ENCODE data around the gene ADAM12. TPM values are rescaled to one million over a fixed set of nuclear protein-coding genes. Genes with fewer than 3 reads are reported as not detected.

The ADAM12 gene
- polyA plus RNA-seq, 3 donors, result 0.05 TPM; not detected in 2

- Histone ChIP-seq H2AFZ (ENCODE audit: insufficient read depth, low read depth, low read length, poor library complexity, severe bottlenecking) (no peak overlapping the region), H3K27me3 (ENCODE audit: control insufficient read depth in 2 of 2, insufficient read depth in 2 of 2, low read length in 2 of 2) (no peaks in the 10 kb centered on the region), H3K4me3 (replicated peaks in 1 of 3; ENCODE audit: low read depth in 2 of 3, low read length in 3 of 3) (no peak overlapping the region), H3K4me1 (ENCODE audit: control insufficient read depth in 1 of 2, insufficient read depth in 2 of 2, low read length in 2 of 2) (no peaks in the 10 kb centered on the region), H3K9me3 (replicated peaks in 1 of 2; ENCODE audit: control insufficient read depth in 1 of 2, insufficient read depth in 1 of 2, low read length in 2 of 2) (peaks cover 12 to 14% of the 10 kb centered on the region in 2 donors), H3K27ac (ENCODE audit: low read depth in 1 of 2, low read length in 2 of 2) (no peak overlapping the region), H3K36me3 (replicated peaks in 1 of 2; ENCODE audit: control insufficient read depth in 1 of 2, insufficient read depth in 2 of 2, low read length in 2 of 2) (no peaks in the 10 kb centered on the region), H4K20me1 (ENCODE audit: insufficient read depth, low read length) (no peaks in the 10 kb centered on the region), H3K9ac (ENCODE audit: insufficient read depth, low read length, poor library complexity, severe bottlenecking) (no peak overlapping the region), H3K4me2 (replicated peaks; ENCODE audit: extremely low read depth, low read length, poor library complexity, severe bottlenecking) (no peak overlapping the region), H3K79me2 (ENCODE audit: insufficient read depth, low read length) (no peaks in the 10 kb centered on the region)
- no peak for DNase-seq
- Mint-ChIP-seq H3K9me3 (peaks cover 4 to 19% (median 10%) of the 10 kb centered on the region in 7 donors), H3K27me3 (ENCODE audit: low read depth in 3 of 3) (peaks cover 0 to 12% (median 2%) of the 10 kb centered on the region in 3 donors), H3K36me3 (no peaks in the 10 kb centered on the region), H3K4me3 (no peak overlapping the region), H3K27ac (no peak overlapping the region), H3K4me1 (no peaks in the 10 kb centered on the region)
- intact Hi-C loops (cut with micrococcal nuclease), result no loop called here
- TF ChIP-seq CTCF (IDR thresholded peaks at IDR 0.05), result no peak
- WGBS (ENCODE audit: insufficient coverage), result 86% methylated on average over 4 of the region's 6 CpGs
Observed at GRCh38 chr10:126423732-126424491, 35.6 kb upstream of the ADAM12 start.

- no CpG with 5 or more reads among the region's 1 CpG for WGBS (ENCODE audit: insufficient coverage)
- Mint-ChIP-seq H3K27me3 (ENCODE audit: low read depth in 3 of 3) (peaks cover 0 to 12% (median 2%) of the 10 kb centered on the region in 3 donors), H3K4me1 (no peaks in the 10 kb centered on the region), H3K4me3 (no peak overlapping the region), H3K36me3 (no peaks in the 10 kb centered on the region), H3K9me3 (peaks cover 7 to 24% (median 12%) of the 10 kb centered on the region in 7 donors), H3K27ac (no peak overlapping the region)
- H3K4me2 ChIP-seq (replicated peaks; ENCODE audit: extremely low read depth, low read length, poor library complexity, severe bottlenecking), result no peak overlapping the region
- no peaks in the 10 kb centered on the region for H3K4me1 ChIP-seq (ENCODE audit: control insufficient read depth in 1 of 2, insufficient read depth in 2 of 2, low read length in 2 of 2)
- TF ChIP-seq CTCF (IDR thresholded peaks at IDR 0.05), result no peak
- no peak overlapping the region for H2AFZ ChIP-seq (ENCODE audit: insufficient read depth, low read depth, low read length, poor library complexity, severe bottlenecking)
- H3K9me3 ChIP-seq (replicated peaks in 1 of 2; ENCODE audit: control insufficient read depth in 1 of 2, insufficient read depth in 1 of 2, low read length in 2 of 2), result peaks cover 12 to 19% of the 10 kb centered on the region in 2 donors
- H4K20me1 ChIP-seq (ENCODE audit: insufficient read depth, low read length), result no peaks in the 10 kb centered on the region
- no peaks in the 10 kb centered on the region for H3K27me3 ChIP-seq (ENCODE audit: control insufficient read depth in 2 of 2, insufficient read depth in 2 of 2, low read length in 2 of 2)
- no peak for DNase-seq
- no peaks in the 10 kb centered on the region for H3K79me2 ChIP-seq (ENCODE audit: insufficient read depth, low read length)
- intact Hi-C loops (cut with micrococcal nuclease), result no loop called here
- no peak overlapping the region for H3K9ac ChIP-seq (ENCODE audit: insufficient read depth, low read length, poor library complexity, severe bottlenecking)
- H3K36me3 ChIP-seq (replicated peaks in 1 of 2; ENCODE audit: control insufficient read depth in 1 of 2, insufficient read depth in 2 of 2, low read length in 2 of 2), result no peaks in the 10 kb centered on the region
- H3K4me3 ChIP-seq (replicated peaks in 1 of 3; ENCODE audit: low read depth in 2 of 3, low read length in 3 of 3), result no peak overlapping the region
- no peak overlapping the region for H3K27ac ChIP-seq (ENCODE audit: low read depth in 1 of 2, low read length in 2 of 2)
Observed at GRCh38 chr10:126422567-126422966, 34.3 kb upstream of the ADAM12 start.
